NCI-H748 (cell line): Measurements from ENCODE around the gene FHL3.

Source experiments
- DNase-seq: peaks from one replicate; lab custom pipeline; 2025; ENCODE audit not compliant: unreplicated experiment; lab: John Stamatoyannopoulos, UW

The FHL3 gene

DNA sequence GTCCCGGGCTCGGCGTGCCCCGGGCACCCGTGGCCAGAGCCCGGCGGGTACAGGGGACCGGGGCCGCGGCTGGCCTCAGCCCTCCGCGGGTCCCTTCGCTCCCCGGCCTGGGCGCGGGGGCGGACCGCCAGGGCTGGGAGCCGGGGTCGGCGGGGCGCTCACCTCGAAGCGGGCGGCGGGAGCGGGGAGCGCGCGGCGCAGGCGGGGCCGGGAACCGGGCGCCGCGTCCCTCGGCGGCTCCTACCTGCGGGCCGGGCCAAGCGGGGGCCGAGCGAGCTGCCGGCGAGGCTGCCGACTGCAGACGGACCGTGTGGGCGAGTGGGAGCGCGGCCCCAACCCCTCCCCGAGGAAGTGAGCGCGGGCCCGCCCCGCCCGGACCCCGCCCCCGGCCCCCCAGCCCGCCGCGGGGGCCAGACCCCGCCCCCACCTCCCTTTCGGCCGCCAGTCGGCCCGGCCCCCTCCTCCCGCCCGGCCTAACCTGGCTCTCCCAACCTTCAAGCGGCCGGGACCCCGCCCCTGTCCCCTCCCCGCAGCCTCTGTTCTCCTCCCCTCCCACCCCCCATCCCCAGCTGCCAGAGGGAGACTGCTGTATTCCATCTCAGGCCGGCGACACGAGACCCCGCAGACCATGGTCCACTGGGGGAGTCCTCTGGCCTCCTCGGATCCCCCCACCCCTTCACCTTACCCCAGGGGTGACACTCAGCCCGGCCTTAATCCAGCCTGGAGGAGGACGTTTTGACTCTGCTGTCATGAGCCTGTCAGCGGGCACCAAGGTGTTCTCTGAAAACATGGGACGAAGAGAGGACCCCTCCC, at the start of gene FHL3:
Gene FHL3, minus strand, starts transcription at position 320 of the 813 bp plus-strand sequence. CDS start 6,102 bp downstream, outside the sequence.
- DNase-seq = peak; percentile 64

DNA sequence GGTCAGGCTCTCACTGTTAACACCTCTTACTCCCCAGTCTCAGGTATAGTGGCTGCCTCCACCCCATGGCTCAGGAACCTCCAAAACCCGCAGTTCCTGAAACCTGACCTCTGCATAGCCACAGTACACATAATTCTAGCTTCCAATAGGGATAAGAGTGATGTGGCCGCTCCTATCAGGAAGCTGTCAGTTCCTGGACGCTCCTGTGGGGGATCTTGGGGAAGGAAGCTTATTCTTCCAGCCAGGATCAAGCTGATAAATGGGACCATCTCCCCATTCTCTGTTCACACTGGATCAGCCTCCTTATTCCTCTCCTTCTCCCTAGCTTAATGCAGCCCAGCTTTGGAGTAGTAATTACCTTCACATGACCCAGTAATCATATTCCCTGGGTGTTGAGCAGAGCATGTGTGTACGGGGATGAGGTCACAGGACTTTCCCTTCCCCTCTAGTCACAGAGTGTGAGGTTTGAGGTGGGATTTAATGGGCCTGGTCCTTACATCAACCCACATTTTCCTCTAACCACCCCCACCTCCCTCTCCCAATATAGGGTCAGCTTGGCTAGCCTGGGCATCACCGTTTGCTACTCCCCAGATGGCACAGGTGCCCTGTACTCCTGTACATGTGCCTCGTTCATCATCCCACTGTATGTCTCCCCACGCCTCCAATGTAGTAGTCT, 48.2 kb upstream of the FHL3 start:
- DNase-seq = no peak

DNA sequence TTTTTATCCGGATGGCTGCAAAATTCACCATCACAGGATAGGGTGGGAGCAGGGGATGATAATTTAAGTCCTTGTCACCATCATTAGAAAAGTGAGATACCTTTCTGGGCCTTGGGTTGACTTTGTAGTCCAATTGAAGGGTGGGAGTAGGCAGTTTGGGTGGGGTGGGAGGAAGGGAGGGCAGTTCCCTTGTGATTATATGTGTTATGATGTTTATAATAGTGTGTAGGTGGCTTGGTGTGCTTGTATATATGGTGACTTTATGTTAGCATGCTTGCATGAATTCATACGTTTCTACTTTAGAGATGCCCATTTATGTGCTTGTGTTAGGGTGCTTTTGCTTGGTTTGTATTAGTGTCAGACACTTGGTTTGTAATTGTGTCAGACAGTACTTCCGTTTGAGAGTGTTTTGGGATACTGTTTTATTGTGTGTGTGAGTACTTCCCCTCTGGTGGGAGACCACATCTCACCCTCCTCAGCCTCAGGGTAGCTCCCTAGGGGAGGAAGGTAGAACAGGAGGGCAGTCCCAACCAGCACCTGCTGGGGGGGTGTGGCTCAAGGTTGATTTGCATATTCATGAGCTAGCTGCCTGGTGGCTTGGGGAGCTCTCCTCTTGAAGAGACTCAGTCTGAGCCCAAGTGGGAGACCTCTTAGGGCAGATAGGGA, 47.6 kb upstream of the FHL3 start:
- DNase-seq = no peak

DNA sequence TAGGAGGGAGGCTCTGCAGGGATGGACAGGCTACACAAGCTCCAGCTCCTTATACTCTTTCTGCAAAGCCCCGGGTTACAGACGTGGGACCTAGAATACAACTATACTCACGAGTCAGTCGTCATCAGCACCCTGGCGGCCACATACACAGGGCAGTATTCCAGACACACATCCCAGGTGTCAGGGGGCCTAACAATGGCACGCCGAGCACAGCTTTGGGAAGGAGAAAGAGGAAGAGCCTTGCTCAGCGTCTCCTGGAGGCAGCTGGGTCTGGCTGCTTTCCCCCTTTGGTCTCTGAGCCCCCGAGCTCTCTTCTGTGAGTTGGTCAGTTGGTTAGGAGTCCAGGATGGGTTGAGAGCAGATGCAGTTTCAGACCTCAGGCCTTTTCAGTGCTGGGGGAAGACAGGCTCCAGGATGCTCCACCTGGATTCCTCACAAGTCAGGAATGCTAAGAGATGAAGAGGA, 45.8 kb upstream of the FHL3 start:
- DNase-seq = no peak

DNA sequence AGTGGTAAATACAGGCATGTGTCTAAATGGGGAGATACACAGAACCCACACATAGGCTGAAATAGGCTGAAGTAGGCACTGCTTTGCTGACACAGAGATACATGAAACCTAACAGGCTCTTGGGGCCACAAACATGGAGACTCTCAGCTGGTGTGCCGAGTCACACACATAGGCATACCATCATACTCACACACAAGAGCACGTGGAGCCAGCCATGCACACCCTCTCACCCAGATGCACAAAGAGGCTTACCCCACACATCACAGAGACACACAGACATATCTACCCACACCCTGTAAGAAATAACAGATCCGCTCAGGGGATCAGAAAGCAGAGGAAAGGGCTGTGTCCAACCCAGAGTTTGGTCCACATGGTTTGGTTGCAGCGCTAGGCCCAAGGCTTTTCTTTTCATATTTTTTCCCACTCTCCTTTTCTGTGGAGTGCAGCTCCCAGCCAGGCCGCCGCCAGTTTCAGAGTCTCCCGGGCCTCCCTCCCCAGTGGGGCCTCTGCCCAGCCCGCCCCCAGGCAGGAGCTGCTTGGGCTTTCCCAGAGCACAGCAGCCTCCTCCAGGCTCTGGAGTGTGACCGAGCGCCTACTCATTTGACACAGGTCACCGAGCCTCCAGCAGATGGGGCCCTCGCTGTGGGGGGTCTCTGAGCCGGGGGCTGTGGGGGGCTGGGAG, 45.2 kb upstream of the FHL3 start:
- DNase-seq = no peak

DNA sequence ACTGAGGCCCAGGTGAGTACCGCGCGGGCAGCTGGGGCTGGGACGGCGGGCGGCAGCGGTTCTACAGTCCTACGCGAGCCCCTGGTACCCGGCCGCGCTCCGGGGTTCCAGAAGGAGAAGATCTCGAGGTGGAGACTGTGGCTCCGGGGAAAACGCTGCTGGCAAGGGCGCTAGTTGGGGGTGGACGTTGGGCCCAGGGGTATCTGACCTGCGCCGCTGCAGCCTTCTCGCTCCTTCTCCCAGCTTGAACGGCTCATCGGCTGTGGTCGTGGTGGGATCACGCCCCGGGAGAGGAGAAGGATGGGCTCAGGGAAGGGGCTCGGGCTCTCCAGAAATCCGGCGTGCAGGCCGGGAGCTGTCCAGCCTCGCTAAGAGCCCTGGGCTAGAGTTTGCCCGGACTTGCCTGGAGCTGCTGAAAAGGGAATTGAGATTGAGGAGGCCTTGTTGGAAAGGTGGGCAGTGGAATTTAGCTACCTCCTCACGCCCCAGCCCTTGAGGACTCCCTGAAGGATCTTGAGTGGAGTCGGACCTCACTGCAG, 42.4 kb upstream of the FHL3 start:
- DNase-seq = no peak

- DNase-seq = peak; percentile 78
Measured at GRCh38 chr1:38046884-38047602, 41.7 kb upstream of the FHL3 start.

- DNase-seq = no peak
Measured at GRCh38 chr1:38046333-38046883, 41.1 kb upstream of the FHL3 start, which contains the start of gene POU3F1. Gene POU3F1, minus strand, starts transcription at chr1:38046793. Its CDS starts 50 bp downstream, at chr1:38046743.

DNA sequence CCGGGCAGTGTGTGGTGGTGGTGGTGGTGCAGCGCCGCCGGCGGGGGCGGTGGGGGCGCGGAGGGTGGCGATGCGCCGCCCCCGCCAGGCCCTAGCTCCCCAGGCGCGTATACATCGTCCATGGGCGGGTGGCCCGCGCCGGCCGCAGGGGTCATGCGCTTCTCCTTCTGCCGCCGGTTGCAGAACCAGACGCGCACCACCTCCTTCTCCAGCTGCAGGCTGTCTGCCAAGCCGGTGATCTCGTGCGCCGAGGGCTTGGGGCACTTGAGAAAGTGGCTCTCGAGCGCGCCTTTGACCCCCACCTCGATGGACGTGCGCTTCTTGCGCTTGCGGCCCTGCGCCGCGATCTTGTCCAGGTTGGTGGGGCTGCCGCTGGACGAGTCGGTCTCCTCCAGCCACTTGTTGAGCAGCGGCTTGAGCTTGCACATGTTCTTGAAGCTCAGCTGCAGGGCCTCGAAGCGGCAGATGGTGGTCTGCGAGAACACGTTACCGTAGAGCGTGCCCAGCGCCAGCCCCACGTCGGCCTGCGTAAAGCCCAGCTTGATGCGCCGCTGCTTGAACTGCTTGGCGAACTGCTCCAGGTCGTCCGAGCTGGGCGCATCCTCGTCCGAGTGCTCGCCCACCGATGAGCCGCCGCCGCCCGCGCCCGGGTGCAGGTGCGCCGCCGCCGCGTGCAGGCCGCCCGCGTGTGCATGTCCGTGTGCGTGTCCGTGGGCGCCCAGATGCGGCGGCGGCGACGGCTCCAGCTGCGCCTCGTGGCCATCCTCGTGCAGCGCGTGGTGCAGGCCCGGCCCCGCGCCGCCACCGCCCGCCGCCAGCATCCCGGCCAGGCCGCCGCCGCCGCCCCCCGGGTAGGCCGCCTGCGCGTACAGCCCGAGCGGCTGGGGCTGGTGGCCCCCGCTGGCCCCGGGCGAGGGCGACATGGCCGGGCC, 40.4 kb upstream of the FHL3 start:
- peak; percentile 64 for DNase-seq

DNA sequence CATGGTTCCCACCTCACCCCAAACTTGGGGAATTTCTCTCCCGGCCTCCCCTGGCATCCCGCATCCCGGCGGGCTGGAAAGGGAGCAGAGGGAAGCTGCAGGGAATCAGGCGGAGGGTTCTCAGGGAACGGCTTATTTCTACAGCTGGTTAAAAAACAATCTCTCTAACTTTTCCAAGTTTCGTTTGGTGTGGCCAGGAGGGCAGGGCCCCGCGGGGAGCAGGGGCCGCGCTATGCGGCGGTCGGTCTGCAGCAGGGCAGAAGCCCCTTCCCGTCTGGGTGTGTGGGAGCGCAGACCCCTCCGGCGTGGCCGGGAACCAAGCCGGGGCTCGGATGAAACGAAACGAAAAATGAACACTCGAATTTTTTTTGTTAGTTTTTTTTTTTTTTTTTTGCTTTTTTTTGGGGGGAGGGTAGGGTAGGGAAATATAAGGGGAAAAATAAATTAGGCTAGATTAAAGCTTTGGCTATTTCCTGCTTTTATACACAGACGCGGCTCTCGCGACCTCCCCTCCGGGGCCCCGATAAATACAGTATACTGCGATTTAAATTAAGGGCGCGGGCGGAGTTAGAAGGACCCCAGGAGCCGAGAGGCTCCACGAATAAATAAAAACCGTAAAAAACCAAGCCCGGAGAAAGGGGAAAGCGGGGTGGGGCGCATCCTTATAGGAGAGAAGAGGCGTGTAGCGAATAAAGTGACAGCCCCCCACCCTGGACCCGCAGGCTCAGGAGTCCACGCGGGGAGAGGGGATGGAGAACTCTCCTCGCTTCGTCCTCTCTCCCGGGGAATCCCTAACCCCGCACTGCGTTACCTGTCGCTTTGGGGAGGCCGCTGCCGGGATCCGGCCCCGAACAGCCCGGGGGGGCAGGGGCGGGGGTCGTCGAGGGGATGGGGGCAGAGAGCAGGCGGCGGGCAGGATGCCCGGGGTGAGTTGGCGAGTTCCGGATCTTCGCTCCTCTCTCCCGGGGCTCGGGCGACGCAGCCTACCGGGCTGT, 39.2 kb upstream of the FHL3 start:
- DNase-seq = no peak

- DNase-seq = no peak
Measured at GRCh38 chr1:38043036-38043747, 37.9 kb upstream of the FHL3 start.

- DNase-seq = no peak
Measured at GRCh38 chr1:38041936-38042834, 36.9 kb upstream of the FHL3 start.

DNA sequence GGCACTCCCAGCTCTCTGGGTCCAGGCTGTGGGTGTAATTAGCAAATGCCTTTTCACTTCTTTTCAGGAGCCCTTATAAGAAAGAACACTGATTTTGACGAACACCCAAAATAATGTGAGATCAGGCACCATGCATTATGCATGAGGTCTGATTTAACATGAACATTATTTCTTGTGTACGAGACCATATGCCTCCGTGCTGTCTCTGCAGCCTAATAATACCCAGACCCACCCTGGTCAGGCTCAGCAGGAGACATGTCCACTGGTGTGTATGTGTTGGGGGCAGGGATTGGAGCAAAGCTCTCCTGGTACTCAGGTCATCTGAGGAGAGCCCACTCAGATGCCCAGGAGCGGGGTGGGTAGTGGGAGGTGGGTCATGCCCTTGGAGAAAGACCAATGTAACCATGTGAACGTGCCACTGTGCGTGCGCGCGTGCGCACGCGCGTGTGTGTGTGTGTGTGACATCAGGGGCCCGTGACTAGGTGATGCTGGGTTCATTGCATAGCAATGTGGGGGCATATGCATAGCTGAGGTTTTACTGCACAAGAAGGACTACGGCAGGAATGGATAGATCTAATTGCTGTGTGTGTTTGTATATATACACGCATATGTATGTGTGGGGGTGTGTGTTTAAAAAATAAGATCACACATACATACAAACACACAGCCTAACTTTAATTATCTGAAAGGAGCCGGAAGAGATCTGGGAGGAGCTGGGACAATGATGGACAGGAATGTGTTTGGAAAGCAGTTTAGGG, 34.2 kb upstream of the FHL3 start:
- DNase-seq = no peak

GRCh38 chr1:38038861-38039260, 33.5 kb upstream of the FHL3 start:
- no peak for DNase-seq

- no peak for DNase-seq
Measured at GRCh38 chr1:38037221-38037939, 32.1 kb upstream of the FHL3 start.
